NCI-H1105 (cell line): ENCODE results near the gene CSTA.

ENCODE experiments used
- DNase-seq: peaks from one replicate; lab custom pipeline; 2025; lab: John Stamatoyannopoulos, UW

CSTA gene, protein sequence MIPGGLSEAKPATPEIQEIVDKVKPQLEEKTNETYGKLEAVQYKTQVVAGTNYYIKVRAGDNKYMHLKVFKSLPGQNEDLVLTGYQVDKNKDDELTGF

DNA sequence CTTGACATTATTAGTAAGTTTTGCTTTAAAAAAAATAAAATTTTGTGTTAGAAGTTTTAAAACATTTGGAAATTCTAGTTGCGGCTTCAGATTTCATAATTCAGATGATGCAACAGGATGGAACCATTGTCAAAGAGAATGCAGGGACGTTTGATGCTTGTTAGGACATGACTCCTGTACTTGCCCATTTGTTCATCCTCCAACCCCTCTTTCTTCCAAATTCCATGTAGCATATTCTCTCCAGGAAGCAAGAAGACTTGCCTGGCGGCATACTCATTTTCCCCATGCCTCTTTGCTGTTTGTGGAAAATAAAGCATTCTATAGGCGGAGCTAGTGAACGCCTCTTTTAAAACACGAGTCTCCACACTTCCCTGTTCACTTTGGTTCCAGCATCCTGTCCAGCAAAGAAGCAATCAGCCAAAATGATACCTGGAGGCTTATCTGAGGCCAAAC lies at the start of gene CSTA:
Gene CSTA, plus strand, starts transcription at position 378 of the 453 bp plus-strand sequence. Its CDS starts 45 bp downstream, at position 423.
- DNase-seq: no peak

DNA sequence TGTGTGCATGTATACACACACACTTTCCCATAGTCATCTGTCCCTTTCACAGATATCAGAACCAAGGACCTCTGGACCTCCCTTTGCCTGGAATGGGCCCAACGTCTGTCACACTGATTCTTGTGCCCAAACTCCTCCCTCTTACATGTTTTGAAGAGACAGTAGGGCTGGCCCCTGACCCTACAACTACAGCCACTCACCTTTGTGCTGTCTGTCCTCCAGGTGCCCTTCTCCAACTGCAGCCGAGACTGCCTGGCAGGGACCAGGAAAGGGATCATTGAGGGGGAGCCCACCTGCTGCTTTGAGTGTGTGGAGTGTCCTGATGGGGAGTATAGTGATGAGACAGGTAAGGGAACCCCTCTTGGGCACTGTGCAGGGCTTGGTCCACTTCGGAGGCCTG lies 43.2 kb upstream of the CSTA start:
- DNase-seq: no peak

DNA sequence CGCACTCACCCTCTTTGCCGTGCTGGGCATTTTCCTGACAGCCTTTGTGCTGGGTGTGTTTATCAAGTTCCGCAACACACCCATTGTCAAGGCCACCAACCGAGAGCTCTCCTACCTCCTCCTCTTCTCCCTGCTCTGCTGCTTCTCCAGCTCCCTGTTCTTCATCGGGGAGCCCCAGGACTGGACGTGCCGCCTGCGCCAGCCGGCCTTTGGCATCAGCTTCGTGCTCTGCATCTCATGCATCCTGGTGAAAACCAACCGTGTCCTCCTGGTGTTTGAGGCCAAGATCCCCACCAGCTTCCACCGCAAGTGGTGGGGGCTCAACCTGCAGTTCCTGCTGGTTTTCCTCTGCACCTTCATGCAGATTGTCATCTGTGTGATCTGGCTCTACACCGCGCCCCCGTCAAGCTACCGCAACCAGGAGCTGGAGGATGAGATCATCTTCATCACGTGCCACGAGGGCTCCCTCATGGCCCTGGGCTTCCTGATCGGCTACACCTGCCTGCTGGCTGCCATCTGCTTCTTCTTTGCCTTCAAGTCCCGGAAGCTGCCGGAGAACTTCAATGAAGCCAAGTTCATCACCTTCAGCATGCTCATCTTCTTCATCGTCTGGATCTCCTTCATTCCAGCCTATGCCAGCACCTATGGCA lies 41.1 kb upstream of the CSTA start:
- DNase-seq: no peak

DNA sequence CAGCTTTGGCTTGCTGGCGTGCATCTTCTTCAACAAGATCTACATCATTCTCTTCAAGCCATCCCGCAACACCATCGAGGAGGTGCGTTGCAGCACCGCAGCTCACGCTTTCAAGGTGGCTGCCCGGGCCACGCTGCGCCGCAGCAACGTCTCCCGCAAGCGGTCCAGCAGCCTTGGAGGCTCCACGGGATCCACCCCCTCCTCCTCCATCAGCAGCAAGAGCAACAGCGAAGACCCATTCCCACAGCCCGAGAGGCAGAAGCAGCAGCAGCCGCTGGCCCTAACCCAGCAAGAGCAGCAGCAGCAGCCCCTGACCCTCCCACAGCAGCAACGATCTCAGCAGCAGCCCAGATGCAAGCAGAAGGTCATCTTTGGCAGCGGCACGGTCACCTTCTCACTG lies 40.6 kb upstream of the CSTA start:
- no peak for DNase-seq

DNA sequence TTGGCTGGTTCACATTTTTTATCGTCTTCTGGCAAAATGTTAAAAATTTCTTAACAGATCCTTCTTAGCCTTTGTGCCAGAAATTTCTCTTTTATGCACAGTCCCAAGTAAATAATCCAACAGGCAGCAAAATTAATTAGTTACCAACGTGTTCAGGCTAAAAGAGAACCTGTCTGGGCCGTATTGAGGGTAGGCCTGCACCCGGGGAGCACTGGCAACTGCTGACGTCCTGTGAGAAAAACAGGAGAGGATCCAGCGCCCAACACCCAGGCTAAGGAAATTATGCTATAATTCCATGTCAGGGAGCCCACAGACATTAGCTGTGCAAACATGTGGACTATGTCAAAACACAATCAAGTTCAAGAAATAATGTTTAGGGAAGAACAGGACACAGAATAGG lies 30.7 kb upstream of the CSTA start:
- DNase-seq: no peak

DNA sequence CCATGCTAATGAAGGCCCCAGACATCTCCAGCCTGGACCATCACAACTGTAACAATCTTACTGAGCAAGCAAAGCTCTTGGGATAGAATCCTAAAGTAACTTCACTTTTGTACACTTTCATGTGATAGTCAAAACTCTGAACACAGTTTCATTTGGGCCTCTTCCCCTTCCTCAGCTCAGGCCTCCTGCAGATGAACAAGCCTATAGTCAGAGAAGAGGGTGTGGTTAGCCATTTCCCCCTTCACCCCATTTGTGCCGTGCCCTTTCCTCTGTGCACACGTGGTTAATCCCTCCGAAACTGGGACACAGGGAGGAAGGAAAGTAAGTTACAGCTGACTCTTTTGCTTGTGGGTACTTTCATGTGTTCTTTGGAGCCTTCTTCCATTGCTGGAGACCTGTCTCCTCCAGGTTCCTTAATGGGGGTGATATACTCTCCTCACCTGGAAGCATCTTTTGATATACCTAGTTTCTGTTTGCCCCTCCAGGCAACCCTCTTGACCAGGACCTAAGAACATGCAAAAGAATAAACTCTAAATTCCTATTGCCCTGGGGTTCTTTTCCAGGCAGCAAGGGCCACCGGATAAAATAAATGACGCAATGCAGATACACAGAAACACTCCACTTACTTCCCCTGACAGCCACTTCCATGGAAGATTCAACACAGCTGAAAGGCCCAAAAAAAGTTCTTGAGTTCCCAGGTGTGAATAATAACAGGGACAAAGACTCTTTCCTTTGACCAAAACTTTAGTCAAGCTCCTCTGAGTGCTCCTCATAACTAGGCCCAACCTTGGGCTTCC lies 29.6 kb upstream of the CSTA start:
- no peak for DNase-seq

DNA sequence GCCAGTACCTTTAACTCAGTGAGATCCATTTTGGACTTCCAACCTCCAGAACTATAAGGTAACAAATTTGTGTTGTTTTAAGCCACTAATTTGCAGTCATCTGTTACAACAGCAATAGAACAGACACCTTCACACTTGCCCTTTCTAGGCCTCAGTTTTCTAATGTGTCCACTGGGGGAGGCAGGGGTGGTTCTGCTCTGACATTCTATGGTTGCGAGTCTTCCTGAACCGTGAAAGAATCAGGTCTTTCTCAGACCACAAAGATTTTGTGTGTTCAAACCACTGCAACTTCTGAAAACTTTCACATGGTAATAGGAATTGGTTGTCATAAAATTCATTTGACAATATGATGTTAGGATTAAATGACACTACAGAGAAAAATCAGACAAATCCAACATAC lies 26.8 kb upstream of the CSTA start:
- DNase-seq: no peak

DNA sequence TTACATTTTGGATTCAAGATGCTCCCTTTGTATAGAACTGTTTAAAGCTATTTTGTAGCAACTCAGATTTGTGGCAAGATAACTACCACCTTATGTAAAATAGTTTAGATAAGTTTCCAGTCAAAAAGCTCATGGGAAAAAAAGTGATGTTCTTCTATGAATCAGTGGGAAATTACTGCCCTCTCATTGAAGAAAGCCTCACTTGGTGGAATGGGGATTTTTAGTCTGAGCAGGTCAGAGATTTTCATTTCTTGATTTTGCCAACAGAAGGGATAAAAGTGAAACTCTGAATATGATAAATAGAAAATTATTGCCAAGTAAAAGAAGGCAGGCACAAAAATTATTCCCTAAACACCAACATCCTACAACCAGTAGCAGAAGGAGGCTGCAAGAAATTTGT lies 25.8 kb upstream of the CSTA start:
- DNase-seq: no peak

DNA sequence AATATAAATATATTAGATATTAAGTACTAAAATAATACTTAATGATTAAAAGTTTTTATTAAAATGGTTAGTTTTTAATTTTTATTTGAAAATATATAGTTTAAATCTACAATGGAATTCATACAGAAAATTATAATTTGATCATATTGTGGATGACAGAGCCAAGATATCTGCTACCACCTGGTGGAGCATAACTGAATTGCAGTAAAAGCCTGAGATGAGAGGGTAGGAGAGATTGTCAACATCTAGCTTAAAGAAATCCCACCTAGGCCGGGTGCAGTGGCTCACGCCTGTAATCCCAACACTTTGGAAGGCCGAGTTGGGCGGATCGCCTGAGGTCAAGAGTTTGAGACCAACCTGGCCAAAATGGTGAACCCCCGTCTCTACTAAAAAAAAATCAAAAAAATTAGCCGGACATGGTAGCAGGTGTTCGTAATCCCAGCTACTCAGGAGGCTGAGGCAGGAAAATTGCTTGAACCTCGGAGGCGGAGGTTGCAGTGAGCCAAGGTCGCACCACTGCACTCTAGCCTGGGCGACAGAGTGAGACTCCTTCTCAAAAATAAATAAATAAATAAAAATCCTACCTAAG lies 25.1 kb upstream of the CSTA start:
- DNase-seq: no peak

DNA sequence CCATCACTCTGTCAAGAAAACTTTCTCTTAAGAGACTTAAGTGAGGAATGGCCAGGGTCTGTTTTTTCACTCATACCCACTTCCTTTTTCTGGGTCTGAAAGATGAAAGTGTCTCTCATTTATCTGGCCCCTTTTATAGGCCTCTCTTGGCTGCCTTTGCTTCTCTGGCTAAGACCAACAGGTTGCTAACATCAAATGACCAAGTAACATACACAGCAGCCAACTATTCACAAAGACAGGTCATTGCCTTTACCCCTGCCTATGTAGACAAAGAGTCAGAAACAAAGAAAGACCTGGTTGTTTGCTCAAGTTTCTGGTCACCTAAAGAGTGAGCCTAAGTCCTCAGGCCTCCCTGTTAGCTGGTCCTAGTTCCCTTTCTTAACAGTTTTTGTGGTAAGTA lies 24.0 kb upstream of the CSTA start:
- DNase-seq: no peak

DNA sequence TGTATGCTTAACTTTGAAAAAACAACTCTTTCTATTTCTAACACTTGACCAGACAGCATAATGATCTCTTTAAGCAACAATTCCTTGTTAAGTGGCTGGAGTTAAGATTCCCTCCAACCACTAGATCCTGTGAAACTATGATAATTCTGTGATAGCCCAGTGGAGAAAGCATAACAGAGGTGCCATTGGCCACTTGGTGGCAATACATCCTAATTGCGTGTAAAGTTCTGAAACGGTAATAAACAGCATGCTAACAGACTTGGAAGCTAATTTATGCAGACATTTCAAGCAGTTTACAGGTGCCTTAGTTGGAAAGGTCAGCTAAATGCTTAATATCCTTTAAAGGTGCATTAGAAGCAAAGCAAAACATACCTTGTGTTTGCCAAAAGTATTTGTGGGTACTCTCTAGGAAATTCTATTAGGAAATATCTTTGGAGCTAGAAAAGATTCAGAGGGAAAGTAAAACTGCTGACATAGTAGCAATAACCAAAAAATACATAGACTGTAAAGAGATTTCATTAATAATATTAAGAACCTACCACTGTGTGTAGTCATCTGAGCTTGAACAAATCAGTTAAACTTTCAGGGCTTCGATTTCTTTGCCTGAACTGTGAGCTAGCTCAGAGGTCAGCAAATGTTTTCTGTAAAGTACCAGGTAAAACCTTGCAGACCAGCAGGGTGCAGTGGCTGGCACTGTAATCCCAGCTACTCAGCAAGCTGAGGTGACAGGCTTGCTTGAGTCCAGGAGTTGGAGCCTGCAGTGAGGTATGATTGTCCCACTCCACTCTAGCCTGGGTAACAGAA lies 19.0 kb upstream of the CSTA start:
- no peak for DNase-seq

DNA sequence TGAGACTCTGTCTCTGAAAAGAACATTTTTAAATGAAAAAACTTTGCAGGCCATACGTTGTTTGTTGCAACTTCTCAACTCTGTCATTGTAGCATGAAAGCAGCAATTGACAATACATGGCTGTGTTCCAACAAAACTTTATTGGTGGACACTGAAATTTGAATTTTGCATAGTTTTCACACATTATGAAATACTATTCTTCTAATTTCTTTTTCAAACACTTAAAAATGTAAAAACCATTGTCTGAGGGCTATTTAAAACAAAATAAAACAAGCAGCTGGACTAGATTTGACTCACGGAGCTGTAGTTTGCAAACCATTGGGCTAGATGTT lies 18.5 kb upstream of the CSTA start:
- no peak for DNase-seq

DNA sequence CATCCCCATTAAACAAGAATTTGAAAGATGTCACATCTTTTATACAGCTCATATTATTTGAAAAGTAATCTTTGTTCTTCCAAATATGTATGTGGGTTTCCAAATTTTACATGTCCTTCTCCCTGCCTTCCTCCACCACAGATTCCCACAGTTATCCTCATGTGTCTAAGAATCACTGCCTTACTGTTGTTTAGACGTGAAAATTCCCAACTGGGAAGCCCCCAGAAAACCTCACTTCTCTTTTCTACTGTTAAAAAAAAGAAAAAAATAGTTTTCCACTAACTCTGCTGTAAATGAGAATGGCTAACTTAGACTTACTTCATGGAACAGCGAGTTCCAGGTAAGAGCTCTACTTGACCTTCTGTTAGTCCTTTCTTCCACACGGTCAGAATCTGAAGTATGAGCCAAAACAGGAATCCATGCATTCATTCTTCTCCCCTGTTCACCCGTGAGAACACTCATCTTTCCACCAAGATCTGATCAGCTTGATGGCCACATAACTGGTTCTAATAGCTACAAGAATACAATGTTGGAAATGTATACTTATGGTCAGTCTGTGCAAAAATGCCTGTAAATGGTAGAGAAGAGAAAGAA lies 17.9 kb upstream of the CSTA start:
- no peak for DNase-seq

DNA sequence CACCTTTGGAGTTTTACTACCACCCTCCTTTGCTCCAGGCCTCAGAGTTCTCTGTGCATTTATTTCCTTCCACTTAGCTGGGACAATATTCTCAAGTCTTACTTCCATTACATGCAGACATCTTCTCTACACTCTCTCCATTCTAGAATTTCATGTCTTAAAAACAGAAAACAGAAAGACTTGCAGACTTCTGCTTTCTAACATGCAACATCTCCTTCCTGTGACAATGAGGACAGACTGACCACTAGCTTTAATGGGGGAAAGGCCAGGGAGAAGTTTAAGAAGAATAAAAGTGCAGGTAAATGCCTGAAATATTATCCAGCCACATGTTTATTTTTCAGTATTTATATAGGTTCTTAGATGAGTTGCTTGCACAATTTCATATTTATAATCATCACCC lies 17.1 kb upstream of the CSTA start:
- no peak for DNase-seq

DNA sequence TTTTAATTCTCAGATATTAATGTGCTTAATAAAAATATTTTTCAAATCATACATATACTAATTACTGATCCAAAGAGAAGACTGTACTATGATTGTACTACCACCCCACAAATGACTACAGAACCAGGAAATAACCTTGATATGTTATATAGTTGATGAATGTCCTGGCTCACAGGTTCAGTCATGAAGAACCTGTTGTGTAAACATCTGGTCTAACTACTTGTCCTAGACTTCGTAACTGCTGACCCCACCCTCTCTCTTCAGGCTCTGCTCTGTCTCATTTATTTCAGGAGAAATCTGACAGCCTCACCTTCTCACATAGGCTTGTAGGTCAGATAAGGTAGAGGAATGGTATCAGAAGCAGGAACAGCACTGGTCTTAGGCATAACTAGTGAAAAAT lies 14.7 kb upstream of the CSTA start:
- no peak for DNase-seq

DNA sequence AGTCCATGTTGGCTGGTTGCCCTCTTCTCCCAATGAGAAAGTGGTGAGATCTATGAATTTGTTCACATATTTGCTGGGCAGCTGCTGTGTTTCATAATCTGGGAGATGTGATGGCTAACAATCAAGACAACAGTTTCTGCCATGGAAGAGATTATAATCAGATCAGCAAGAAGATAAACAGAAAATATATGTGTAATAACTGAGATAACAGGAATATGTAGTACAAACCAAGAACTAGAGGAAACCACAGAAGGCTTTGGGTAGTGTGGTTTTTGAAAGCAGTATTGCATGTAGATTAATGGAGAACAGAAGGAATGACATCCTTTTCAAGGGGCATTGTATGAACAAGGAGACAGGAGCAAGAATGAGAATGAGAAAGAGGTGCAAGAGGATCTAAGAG lies 12.2 kb upstream of the CSTA start:
- DNase-seq: no peak

DNA sequence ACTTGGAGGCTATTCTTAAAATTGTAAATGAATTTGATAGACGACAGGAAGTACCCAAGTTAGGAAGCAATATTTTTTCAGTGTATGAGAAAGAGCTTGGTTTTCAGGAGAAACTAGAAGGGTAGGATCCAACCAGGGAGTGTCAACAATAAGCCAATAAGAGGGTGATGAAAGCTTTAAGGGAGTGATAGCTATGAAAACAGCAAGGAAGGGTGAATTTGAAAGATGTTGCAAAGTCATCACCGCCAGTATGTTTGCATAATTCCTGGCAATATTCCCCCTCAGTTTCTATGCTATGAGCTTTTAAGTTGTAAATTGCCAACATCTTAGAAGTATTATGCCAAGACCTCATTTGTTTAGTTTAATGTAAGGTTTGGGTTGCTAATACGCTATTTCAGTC lies 11.8 kb upstream of the CSTA start:
- DNase-seq: no peak

DNA sequence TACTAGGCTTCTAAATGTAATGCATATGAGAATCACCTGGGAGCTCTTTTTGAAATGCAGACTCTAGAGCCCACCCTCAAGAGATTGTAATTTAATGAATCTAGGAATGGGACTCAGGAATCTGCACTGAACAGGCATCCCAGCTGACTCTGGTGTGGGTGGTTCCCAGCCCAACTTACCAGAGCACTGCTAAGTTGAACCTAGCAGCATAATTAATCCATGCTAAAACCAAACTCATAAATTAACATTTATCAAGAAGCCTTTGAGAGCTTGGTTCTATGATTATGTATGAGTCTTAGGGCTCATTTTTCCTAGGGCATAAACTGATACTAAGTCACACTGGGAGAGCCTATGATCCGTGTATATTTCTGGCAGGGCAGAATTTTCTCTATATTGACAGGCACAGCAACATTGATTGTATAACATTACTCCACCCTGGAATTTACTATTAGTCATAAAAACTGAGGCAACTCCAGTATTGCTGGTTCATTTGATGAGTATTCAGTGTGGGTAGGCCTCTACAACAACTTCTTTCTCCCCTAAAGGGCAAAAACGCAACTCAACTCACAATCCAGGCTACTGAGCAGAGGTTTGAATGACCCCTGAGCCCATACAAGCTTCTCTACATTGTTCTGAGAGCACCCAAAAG lies 10.7 kb upstream of the CSTA start:
- no peak for DNase-seq

DNA sequence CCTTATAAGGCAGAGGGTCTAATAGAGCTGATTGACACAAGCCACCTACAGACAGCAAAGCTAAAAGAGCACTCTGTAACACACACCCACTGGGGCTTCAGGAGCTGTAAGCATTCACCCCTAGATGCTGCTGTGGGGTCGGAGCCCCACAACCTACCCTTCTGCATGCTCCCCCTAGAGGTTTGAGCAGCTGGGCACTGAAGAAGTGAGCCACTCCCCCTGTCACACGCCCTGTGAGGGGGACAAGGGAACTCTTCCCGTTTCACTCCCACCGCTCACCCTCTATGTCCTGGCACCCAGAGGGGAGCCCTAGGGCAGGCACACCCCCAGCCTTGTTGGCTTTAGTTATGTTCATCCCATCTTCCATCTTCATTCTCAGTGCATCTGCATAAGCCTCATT lies 9.4 kb upstream of the CSTA start:
- no peak for DNase-seq

DNA sequence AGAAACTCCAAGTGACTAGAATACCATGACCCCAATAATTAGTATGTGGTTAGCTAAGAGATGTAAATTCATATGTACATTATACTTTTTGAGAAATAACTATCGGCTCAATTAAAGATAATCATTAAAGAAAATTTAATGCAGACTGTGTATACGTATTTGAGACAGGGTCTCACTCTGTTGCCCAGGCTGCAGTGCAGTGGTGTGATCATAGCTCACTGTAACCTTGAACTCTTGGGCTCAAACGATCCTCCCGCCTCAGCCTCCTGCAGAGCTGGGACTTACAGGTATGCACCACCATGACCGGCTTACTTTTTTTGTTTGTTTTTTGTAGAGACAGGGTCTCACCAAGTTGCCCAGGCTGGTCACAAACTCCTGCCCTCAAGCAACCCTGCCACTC lies 8.7 kb upstream of the CSTA start:
- no peak for DNase-seq

DNA sequence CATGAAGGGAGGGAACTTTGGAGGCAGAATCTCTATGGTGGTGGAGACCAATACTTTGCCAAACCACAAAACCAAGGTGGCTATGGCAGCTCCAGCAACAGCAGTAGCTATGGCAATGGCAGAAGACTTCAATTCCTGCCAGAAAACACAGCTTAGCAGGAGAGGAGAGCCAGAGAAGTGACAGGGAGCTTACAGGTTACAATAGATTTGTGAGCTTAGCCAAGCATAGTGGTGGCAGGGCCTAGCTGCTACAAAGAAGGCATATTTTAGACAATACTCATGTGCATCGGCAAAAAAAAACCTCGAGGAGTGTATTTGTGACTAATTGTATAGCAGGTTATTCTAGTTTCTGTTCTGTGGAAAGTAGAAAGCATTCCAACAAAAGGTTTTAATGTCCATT lies 6.4 kb upstream of the CSTA start:
- DNase-seq: no peak
